ENCODE results near the gene VIT.

The VIT gene

DNA sequence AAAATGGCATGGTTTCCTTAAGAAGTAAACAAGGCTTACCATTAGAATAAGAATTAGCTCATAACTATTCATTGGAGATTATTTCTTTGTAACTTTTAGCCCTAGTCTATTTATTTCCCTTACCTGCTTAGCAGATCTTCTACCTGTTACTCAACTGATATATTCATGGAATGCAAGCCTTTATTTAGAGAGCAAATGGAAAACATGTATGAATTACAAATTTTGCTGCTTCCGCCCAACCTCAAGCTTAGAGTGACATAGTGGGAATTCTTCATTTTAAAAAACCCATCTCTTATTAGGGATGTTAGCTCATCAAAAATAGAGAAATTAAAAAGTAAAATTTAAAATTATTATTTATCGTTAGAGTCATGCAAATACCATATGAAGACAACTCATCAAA, 158.9 kb downstream of the VIT start:
- peaks cover 27% of the 10 kb centered on the region; the same call in 1 of the 2 replicates for H3K36me3 ChIP-seq (ENCODE audit: insufficient read depth, low read length)
- no peaks in the 10 kb centered on the region for H4K20me1 ChIP-seq (ENCODE audit: insufficient read depth, low read length, poor library complexity, severe bottlenecking)
- no peaks in the 10 kb centered on the region for H3K27me3 ChIP-seq (ENCODE audit: insufficient read depth, low read length, poor library complexity, severe bottlenecking)
- H2AFZ ChIP-seq (ENCODE audit: low read length): no peak overlapping the region
- H3K9me3 ChIP-seq (ENCODE audit: insufficient read depth, low read depth, low read length): no peaks in the 10 kb centered on the region
- no peaks in the 10 kb centered on the region for H3K4me1 ChIP-seq (ENCODE audit: insufficient read depth, low read length, poor library complexity, severe bottlenecking)
- H3F3A ChIP-seq (ENCODE audit: low read depth): no peaks in the 10 kb centered on the region
- no peaks in the 10 kb centered on the region for H3K9me2 ChIP-seq (replicated peaks; ENCODE audit: low read depth, low read length)
- TF ChIP-seq, protein P1, sequence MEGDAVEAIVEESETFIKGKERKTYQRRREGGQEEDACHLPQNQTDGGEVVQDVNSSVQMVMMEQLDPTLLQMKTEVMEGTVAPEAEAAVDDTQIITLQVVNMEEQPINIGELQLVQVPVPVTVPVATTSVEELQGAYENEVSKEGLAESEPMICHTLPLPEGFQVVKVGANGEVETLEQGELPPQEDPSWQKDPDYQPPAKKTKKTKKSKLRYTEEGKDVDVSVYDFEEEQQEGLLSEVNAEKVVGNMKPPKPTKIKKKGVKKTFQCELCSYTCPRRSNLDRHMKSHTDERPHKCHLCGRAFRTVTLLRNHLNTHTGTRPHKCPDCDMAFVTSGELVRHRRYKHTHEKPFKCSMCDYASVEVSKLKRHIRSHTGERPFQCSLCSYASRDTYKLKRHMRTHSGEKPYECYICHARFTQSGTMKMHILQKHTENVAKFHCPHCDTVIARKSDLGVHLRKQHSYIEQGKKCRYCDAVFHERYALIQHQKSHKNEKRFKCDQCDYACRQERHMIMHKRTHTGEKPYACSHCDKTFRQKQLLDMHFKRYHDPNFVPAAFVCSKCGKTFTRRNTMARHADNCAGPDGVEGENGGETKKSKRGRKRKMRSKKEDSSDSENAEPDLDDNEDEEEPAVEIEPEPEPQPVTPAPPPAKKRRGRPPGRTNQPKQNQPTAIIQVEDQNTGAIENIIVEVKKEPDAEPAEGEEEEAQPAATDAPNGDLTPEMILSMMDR (conservative IDR thresholded peaks at IDR 0.05; ENCODE audit: low read length): no peak
- TF ChIP-seq EZH2phosphoT487 (IDR thresholded peaks at IDR 0.05; ENCODE audit: borderline replicate concordance): no peak
- no peaks in the 10 kb centered on the region for H3K79me2 ChIP-seq (ENCODE audit: insufficient read depth, low read length)
- no peak overlapping the region for H3K4me2 ChIP-seq (ENCODE audit: low read depth, low read length, poor library complexity, severe bottlenecking)
- H3K9ac ChIP-seq (ENCODE audit: low read depth, low read length, poor library complexity, severe bottlenecking): no peak overlapping the region
- no peak overlapping the region for H3K4me3 ChIP-seq (ENCODE audit: low read length, poor library complexity, severe bottlenecking)

- Histone ChIP-seq H3K4me3 (ENCODE audit: low read length, poor library complexity, severe bottlenecking) (no peak overlapping the region), H2AFZ (ENCODE audit: low read length) (no peak overlapping the region), H3K36me3 (ENCODE audit: insufficient read depth, low read length) (peaks cover 20% of the 10 kb centered on the region; the same call in 1 of the 2 replicates), H3K9me3 (ENCODE audit: insufficient read depth, low read depth, low read length) (no peaks in the 10 kb centered on the region), H3K27me3 (ENCODE audit: insufficient read depth, low read length, poor library complexity, severe bottlenecking) (no peaks in the 10 kb centered on the region), H3F3A (ENCODE audit: low read depth) (no peaks in the 10 kb centered on the region), H3K9me2 (replicated peaks; ENCODE audit: low read depth, low read length) (no peaks in the 10 kb centered on the region), H3K79me2 (ENCODE audit: insufficient read depth, low read length) (no peaks in the 10 kb centered on the region), H3K4me1 (ENCODE audit: insufficient read depth, low read length, poor library complexity, severe bottlenecking) (no peaks in the 10 kb centered on the region), H3K4me2 (ENCODE audit: low read depth, low read length, poor library complexity, severe bottlenecking) (no peak overlapping the region), H4K20me1 (ENCODE audit: insufficient read depth, low read length, poor library complexity, severe bottlenecking) (no peaks in the 10 kb centered on the region), H3K9ac (ENCODE audit: low read depth, low read length, poor library complexity, severe bottlenecking) (no peak overlapping the region)
- no peak for TF ChIP-seq EZH2phosphoT487 (IDR thresholded peaks at IDR 0.05; ENCODE audit: borderline replicate concordance)
- TF ChIP-seq, protein P1 (conservative IDR thresholded peaks at IDR 0.05; ENCODE audit: low read length): no peak
Measured at GRCh38 chr2:36857713-36858112, 161.2 kb downstream of the VIT start.

GRCh38 chr2:36858551-36859365, 162.3 kb downstream of the VIT start:
- Histone ChIP-seq H3K4me3 (ENCODE audit: low read length, poor library complexity, severe bottlenecking) (no peak overlapping the region), H3K79me2 (ENCODE audit: insufficient read depth, low read length) (no peaks in the 10 kb centered on the region), H3K9me3 (ENCODE audit: insufficient read depth, low read depth, low read length) (no peaks in the 10 kb centered on the region), H3K9ac (ENCODE audit: low read depth, low read length, poor library complexity, severe bottlenecking) (no peak overlapping the region), H2AFZ (ENCODE audit: low read length) (no peak overlapping the region), H4K20me1 (ENCODE audit: insufficient read depth, low read length, poor library complexity, severe bottlenecking) (no peaks in the 10 kb centered on the region), H3K4me2 (ENCODE audit: low read depth, low read length, poor library complexity, severe bottlenecking) (no peak overlapping the region), H3F3A (ENCODE audit: low read depth) (no peaks in the 10 kb centered on the region), H3K36me3 (ENCODE audit: insufficient read depth, low read length) (peaks cover 15% of the 10 kb centered on the region; the same call in 1 of the 2 replicates), H3K27me3 (ENCODE audit: insufficient read depth, low read length, poor library complexity, severe bottlenecking) (no peaks in the 10 kb centered on the region), H3K9me2 (replicated peaks; ENCODE audit: low read depth, low read length) (no peaks in the 10 kb centered on the region), H3K4me1 (ENCODE audit: insufficient read depth, low read length, poor library complexity, severe bottlenecking) (no peaks in the 10 kb centered on the region)
- TF ChIP-seq EZH2phosphoT487 (IDR thresholded peaks at IDR 0.05; ENCODE audit: borderline replicate concordance): no peak
- TF ChIP-seq, protein P1 (conservative IDR thresholded peaks at IDR 0.05; ENCODE audit: low read length): no peak

Measured in Loucy (cell line).